ENCODE results near the gene PCDHGA12. TPM values are rescaled to one million over a fixed set of nuclear protein-coding genes. Genes with fewer than 3 reads are reported as not detected.
"Not testable (repeated sequence)": the region's sequence is repeated elsewhere in the genome, so short reads cannot be mapped to it uniquely, and the experiment has no call there.

PCDHGA12 gene
- polyA plus RNA-seq, result 1 to 10 TPM in 2 of 3 donors, under 1 TPM in 1; 0.48 to 2.0 (median 1.2) TPM

GRCh38 chr5:141430332-141431113 lies at the start of gene PCDHGA12:
Gene PCDHGA12, plus strand, starts transcription at chr5:141430507. Its CDS starts 253 bp downstream, at chr5:141430760.
- WGBS, 3 donors, result 7 to 12% (median 11%) methylated on average over 33 of the region's 33 CpGs
- H3K27ac ChIP-seq (ENCODE audit: low read depth, low read length), result no peak within 1 kb of the TSS

DNA sequence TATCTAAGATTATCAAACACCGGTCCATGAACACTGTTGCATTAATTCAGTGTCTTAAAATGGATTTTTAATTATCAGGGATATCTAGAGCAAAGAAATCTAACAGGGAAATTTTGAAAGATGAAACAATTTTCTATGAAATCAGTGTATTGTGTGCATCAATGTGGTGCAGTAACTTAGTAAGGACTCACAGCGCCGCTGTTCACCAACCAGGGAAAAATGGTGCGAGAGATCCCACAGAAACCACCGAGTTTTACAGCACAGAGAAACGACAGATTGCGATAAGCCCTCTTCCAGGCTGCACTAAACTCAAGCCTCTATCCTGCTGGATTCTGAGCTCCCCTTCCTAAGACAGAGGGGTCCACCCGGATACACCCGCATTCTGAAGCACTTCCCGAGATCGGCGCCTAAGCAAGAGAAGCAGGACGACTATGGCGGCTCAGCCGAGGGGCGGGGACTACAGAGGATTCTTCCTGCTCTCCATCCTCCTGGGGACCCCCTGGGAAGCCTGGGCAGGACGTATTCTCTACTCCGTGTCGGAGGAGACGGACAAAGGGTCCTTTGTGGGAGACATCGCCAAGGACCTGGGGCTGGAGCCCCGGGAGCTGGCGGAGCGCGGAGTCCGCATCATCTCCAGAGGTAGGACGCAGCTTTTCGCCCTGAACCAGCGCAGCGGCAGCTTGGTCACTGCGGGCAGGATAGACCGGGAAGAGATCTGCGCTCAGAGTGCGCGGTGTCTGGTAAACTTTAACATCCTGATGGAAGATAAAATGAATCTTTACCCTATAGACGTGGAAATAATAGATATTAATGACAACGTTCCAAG lies 47.6 kb upstream of the PCDHGA12 start, which contains the start of gene PCDHGA7:
Gene PCDHGA7, plus strand, starts transcription at position 274 of the 826 bp plus-strand sequence. Its CDS starts 158 bp downstream, at position 432.
- 12 to 15% (median 14%) methylated on average over 37 of the region's 37 CpGs for WGBS, 3 donors
- no peak within 1 kb of the TSS for H3K27ac ChIP-seq (ENCODE audit: low read depth, low read length)

GRCh38 chr5:141383345-141383744 lies 47.0 kb upstream of the PCDHGA12 start:
- no peak overlapping the region for H3K27ac ChIP-seq (ENCODE audit: low read depth, low read length)
- 27 to 35% (median 34%) methylated on average over 21 of the region's 21 CpGs for WGBS, 3 donors

DNA sequence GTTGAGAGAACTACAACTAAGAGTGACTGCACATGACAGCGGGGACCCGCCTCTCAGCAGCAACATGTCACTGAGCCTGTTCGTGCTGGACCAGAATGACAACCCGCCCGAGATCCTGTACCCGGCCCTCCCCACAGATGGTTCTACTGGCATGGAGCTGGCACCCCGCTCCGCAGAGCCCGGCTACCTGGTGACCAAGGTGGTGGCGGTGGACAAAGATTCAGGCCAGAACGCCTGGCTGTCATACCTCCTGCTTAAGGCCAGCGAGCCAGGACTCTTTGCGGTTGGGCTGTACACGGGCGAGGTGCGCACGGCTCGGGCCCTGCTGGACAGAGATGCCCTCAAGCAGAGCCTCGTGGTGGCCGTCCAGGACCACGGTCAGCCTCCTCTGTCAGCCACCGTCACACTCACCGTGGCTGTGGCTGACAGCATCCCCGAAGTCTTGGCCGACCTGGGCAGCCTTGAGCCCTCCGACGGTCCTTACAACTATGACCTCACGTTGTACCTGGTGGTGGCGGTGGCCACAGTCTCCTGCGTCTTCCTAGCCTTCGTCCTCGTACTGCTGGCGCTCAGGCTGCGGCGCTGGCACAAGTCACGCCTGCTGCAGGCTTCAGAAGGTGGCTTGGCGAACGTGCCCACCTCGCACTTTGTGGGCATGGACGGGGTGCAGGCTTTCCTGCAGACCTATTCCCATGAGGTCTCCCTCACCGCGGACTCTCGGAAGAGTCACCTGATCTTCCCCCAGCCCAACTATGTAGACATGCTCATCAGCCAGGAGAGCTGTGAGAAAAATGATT lies 45.6 kb upstream of the PCDHGA12 start:
- no peak overlapping the region for H3K27ac ChIP-seq (ENCODE audit: low read depth, low read length)
- 43 to 48% (median 45%) methylated on average over 43 of the region's 43 CpGs for WGBS, 3 donors

DNA sequence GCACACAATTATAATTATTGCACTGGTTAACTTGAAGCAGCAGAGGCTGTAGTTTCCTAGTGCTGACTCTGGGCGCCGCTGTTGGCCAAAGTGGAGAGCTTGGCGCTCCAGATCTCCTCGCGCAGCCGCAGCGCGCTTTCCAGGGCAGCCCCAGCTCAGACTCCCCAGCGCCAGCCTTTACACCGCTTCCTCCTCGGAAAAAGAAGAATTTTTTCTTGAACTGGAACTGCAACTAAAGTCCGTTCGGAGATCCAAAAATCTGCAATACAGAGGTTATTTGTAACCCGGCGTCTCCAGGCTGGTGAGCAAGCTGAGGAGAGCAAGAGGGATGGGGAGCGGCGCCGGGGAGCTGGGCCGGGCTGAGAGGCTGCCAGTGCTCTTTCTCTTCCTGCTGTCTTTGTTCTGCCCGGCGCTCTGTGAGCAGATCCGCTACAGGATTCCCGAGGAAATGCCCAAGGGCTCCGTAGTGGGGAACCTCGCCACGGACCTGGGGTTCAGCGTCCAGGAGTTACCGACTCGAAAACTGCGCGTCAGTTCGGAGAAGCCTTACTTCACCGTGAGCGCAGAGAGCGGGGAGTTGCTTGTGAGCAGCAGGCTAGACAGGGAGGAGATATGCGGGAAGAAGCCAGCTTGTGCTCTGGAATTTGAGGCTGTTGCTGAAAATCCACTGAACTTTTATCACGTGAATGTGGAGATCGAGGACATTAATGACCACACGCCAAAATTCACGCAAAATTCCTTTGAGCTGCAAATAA lies 42.6 kb upstream of the PCDHGA12 start, which contains the start of gene PCDHGB4:
Gene PCDHGB4, plus strand, starts transcription at position 142 of the 755 bp plus-strand sequence. Its CDS starts 187 bp downstream, at position 329.
- WGBS, 3 donors, result 6 to 13% (median 11%) methylated on average over 17 to 21 of the region's 40 CpGs
- H3K27ac ChIP-seq (ENCODE audit: low read depth, low read length), result not testable (repeated sequence)

- H3K27ac ChIP-seq (ENCODE audit: low read depth, low read length), result no peak overlapping the region
- 41 to 48% (median 44%) methylated on average over 10 of the region's 10 CpGs for WGBS, 3 donors
Observed at GRCh38 chr5:141388661-141389060, 41.6 kb upstream of the PCDHGA12 start.

GRCh38 chr5:141389153-141390042 lies 40.9 kb upstream of the PCDHGA12 start:
- 31 to 33% (median 32%) methylated on average over 73 to 77 of the region's 77 CpGs for WGBS, 3 donors
- no peak overlapping the region for H3K27ac ChIP-seq (ENCODE audit: low read depth, low read length)

DNA sequence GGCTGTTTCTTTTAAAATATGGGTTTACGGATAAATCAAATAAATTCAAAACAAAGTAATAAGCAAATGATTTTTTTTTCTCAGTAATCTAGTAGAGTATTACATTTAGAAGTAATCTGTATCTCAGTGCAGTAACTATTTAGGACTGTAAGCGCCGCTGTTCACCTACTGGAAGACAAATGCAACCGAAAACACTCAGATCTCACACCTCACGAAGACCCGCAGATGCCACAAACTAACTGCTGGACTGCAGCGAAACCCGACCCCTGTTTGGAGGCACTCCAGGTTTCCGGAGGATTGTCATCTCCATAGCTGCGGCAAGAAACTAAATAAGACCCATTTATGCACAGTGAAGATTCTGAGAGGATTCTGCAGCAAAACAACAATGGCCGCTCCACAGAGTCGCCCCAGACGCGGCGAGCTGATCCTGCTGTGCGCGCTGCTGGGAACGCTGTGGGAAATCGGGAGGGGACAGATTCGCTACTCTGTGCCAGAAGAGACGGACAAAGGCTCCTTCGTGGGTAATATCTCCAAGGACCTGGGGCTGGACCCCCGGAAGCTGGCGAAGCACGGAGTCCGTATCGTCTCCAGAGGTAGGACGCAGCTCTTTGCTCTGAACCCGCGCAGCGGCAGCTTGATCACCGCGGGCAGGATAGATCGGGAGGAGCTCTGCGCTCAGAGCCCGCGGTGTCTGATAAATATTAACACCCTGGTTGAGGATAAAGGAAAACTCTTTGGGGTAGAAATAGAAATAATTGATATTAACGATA lies 37.7 kb upstream of the PCDHGA12 start, which contains the start of gene PCDHGA8:
Gene PCDHGA8, plus strand, starts transcription at position 205 of the 770 bp plus-strand sequence. Its CDS starts 181 bp downstream, at position 386.
- 22 to 29% (median 28%) methylated on average over 38 of the region's 38 CpGs for WGBS, 3 donors

GRCh38 chr5:141393267-141393666 lies 37.0 kb upstream of the PCDHGA12 start:
- WGBS, 3 donors, result 33 to 35% (median 34%) methylated on average over 21 of the region's 21 CpGs
- H3K27ac ChIP-seq (ENCODE audit: low read depth, low read length), result no peak overlapping the region

More for the DNA sequence above, 37.7 kb upstream of the PCDHGA12 start, which contains the start of gene PCDHGA8:
- H3K27ac ChIP-seq (ENCODE audit: low read depth, low read length), result no peak within 1 kb of the TSS

DNA sequence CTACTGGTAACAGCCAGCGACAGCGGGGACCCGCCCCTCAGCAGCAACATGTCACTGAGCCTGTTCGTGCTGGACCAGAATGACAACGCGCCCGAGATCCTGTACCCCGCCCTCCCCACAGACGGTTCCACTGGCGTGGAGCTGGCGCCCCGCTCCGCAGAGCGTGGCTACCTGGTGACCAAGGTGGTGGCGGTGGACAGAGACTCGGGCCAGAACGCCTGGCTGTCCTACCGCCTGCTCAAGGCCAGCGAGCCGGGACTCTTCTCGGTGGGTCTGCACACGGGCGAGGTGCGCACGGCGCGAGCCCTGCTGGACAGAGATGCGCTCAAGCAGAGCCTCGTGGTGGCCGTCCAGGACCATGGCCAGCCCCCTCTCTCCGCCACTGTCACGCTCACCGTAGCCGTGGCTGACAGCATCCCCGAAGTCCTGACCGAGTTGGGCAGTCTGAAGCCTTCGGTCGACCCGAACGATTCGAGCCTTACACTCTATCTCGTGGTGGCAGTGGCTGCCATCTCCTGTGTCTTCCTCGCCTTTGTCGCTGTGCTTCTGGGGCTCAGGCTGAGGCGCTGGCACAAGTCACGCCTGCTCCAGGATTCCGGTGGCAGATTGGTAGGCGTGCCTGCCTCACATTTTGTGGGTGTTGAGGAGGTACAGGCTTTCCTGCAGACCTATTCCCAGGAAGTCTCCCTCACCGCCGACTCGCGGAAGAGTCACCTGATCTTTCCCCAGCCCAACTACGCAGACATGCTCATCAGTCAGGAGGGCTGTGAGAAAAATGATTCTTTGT lies 35.7 kb upstream of the PCDHGA12 start:
- WGBS, 3 donors, result 31 to 34% (median 34%) methylated on average over 37 to 41 of the region's 53 CpGs
- not testable (repeated sequence) for H3K27ac ChIP-seq (ENCODE audit: low read depth, low read length)

GRCh38 chr5:141397756-141398551 lies 32.4 kb upstream of the PCDHGA12 start, which contains the start of gene PCDHGB5:
Gene PCDHGB5, plus strand, starts transcription at chr5:141397947. Its CDS starts 181 bp downstream, at chr5:141398128.
- H3K27ac ChIP-seq (ENCODE audit: low read depth, low read length), result not testable (repeated sequence)
- WGBS, 3 donors, result 3 to 8% (median 5%) methylated on average over 23 to 24 of the region's 43 CpGs

DNA sequence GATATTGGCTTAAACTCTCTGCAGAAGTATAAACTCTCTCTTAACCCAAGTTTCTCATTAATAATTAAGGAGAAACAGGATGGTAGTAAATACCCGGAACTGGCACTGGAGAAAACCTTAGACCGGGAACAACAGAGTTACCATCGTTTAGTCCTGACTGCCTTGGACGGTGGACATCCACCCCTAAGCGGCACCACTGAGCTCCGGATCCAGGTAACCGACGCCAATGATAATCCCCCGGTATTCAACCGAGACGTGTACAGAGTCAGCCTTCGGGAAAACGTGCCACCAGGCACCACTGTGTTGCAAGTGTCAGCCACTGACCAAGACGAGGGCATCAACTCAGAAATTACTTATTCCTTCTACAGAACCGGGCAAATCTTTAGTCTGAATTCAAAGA lies 31.7 kb upstream of the PCDHGA12 start:
- H3K27ac ChIP-seq (ENCODE audit: low read depth, low read length), result no peak overlapping the region
- WGBS, 3 donors, result 23 to 25% (median 24%) methylated on average over 15 of the region's 15 CpGs

GRCh38 chr5:141399555-141400258 lies 30.6 kb upstream of the PCDHGA12 start:
- 22 to 30% (median 27%) methylated on average over 61 of the region's 61 CpGs for WGBS, 3 donors
- no peak overlapping the region for H3K27ac ChIP-seq (ENCODE audit: low read depth, low read length)
